ENCODE measurements around the gene GATAD2A. TPM values are rescaled to one million over a fixed set of nuclear protein-coding genes. Genes with fewer than 3 reads are reported as not detected.

GATAD2A gene
- total and polyA plus RNA-seq, 4 donors = 7.1 to 23.7 (median 18.2) TPM

DNA sequence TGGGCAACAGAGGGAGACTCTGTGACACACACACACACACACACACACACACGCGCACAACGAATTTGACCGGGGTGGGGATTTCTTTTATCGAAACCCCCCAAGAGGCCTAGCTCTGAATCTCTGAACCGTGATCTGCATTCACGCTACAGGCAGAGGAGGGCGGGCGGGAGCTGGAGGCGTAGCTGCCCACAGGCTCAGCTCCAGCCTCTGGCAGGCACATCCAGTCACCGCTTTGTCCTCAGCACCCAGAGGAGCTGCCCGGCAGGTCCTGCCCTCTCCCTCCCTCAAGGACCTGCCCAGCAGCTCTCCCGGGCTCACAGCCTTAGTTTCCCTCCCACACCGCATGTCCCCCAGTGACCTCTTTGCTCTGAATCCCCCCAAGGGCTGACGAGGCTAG is 152.6 kb downstream of the GATAD2A start:
- 79% methylated on average over 15 of the region's 15 CpGs for WGBS
- TF ChIP-seq SP1 (IDR thresholded peaks at IDR 0.05) = no peak
- TF ChIP-seq RAD21 (IDR thresholded peaks at IDR 0.05) = no peak
- no peak for TF ChIP-seq GABPA (IDR thresholded peaks at IDR 0.05 in 1 of 2, conservative IDR thresholded peaks at IDR 0.05 in 1 of 2)
- no peak for TF ChIP-seq YY1 (IDR thresholded peaks at IDR 0.05)
- TF ChIP-seq, protein P1, sequence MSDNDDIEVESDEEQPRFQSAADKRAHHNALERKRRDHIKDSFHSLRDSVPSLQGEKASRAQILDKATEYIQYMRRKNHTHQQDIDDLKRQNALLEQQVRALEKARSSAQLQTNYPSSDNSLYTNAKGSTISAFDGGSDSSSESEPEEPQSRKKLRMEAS (IDR thresholded peaks at IDR 0.05) = no peak
- TF ChIP-seq TAF1 (conservative IDR thresholded peaks at IDR 0.05) = no peak
- TF ChIP-seq JUND (IDR thresholded peaks at IDR 0.05) = no peak
- TF ChIP-seq, protein P2, sequence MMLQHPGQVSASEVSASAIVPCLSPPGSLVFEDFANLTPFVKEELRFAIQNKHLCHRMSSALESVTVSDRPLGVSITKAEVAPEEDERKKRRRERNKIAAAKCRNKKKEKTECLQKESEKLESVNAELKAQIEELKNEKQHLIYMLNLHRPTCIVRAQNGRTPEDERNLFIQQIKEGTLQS (IDR thresholded peaks at IDR 0.05) = no peak
- no peak for TF ChIP-seq NR2F2 (IDR thresholded peaks at IDR 0.05)
- TF ChIP-seq FOXA2 (IDR thresholded peaks at IDR 0.05) = no peak
- TF ChIP-seq RXRA (IDR thresholded peaks at IDR 0.05) = no peak
- no peak for TF ChIP-seq EGR1 (IDR thresholded peaks at IDR 0.05; ENCODE audit: low read depth in 2 of 2)
- TF ChIP-seq, protein P3, sequence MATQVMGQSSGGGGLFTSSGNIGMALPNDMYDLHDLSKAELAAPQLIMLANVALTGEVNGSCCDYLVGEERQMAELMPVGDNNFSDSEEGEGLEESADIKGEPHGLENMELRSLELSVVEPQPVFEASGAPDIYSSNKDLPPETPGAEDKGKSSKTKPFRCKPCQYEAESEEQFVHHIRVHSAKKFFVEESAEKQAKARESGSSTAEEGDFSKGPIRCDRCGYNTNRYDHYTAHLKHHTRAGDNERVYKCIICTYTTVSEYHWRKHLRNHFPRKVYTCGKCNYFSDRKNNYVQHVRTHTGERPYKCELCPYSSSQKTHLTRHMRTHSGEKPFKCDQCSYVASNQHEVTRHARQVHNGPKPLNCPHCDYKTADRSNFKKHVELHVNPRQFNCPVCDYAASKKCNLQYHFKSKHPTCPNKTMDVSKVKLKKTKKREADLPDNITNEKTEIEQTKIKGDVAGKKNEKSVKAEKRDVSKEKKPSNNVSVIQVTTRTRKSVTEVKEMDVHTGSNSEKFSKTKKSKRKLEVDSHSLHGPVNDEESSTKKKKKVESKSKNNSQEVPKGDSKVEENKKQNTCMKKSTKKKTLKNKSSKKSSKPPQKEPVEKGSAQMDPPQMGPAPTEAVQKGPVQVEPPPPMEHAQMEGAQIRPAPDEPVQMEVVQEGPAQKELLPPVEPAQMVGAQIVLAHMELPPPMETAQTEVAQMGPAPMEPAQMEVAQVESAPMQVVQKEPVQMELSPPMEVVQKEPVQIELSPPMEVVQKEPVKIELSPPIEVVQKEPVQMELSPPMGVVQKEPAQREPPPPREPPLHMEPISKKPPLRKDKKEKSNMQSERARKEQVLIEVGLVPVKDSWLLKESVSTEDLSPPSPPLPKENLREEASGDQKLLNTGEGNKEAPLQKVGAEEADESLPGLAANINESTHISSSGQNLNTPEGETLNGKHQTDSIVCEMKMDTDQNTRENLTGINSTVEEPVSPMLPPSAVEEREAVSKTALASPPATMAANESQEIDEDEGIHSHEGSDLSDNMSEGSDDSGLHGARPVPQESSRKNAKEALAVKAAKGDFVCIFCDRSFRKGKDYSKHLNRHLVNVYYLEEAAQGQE (IDR thresholded peaks at IDR 0.05) = no peak
- no peak overlapping the region for H3K4me3 ChIP-seq (ENCODE audit: low read depth in 1 of 3, low read length in 3 of 3)

More for the DNA sequence above, 152.6 kb downstream of the GATAD2A start:
- H3K9me3 ChIP-seq (ENCODE audit: control insufficient read depth in 4 of 4, low read length in 3 of 4) = no peaks in the 10 kb centered on the region
- H3K36me3 ChIP-seq (ENCODE audit: control insufficient read depth in 4 of 4, insufficient read depth in 3 of 4, low read depth in 1 of 4, low read length in 3 of 4) = no peaks in the 10 kb centered on the region
- H3K27me3 ChIP-seq (ENCODE audit: control insufficient read depth in 4 of 4, insufficient read depth in 4 of 4, low read length in 3 of 4) = no peaks in the 10 kb centered on the region
- H3K27ac ChIP-seq (ENCODE audit: low read depth in 1 of 2, low read length in 2 of 2) = no peak overlapping the region
- no peak for DNase-seq (ENCODE audit: low spot score)
- H3K9ac ChIP-seq (ENCODE audit: low read depth in 1 of 2, low read length in 2 of 2) = no peak overlapping the region
- no peaks in the 10 kb centered on the region for H3K4me1 ChIP-seq (ENCODE audit: control insufficient read depth in 4 of 4, insufficient read depth in 4 of 4, low read length in 3 of 4)

Small RNA genes within 50 kb of the gene (small RNA-seq; reads per million reads assigned to genes)
- not detected for gene MIR640

Other genes with a start within 250 kb of the GATAD2A start
- gene MEF2B, start 235.4 kb upstream of the GATAD2A start, total RNA-seq = under 1 TPM in 1 of 2 donors, not detected in 1; 0.08 TPM
- under 1 TPM; 0.30 to 0.39 TPM for gene MEF2B, start 235.4 kb upstream of the GATAD2A start, polyA plus RNA-seq
- 1 to 10 TPM; 7.6 to 7.8 TPM for gene BORCS8, start 213.5 kb upstream of the GATAD2A start, total RNA-seq
- gene BORCS8, start 213.5 kb upstream of the GATAD2A start, polyA plus RNA-seq = 10 to 100 TPM; 10.9 to 13.5 TPM
- gene RFXANK, start 213.4 kb upstream of the GATAD2A start, total RNA-seq = 10 to 100 TPM in 1 of 2 donors, 1 to 10 TPM in 1; 8.9 to 27.8 TPM
- gene RFXANK, start 213.4 kb upstream of the GATAD2A start, polyA plus RNA-seq = 10 to 100 TPM; 18.1 to 19.8 TPM
- 1 to 10 TPM; 3.4 to 4.4 TPM for gene NR2C2AP, start 202.3 kb upstream of the GATAD2A start, total RNA-seq
- 1 to 10 TPM; 3.7 to 5.7 TPM for gene NR2C2AP, start 202.3 kb upstream of the GATAD2A start, polyA plus RNA-seq
- gene NCAN, start 193.7 kb upstream of the GATAD2A start, total RNA-seq = not detected
- gene NCAN, start 193.7 kb upstream of the GATAD2A start, polyA plus RNA-seq = under 1 TPM in 1 of 2 donors, not detected in 1; 0.06 TPM
- 1 to 10 TPM; 1.7 to 7.1 TPM for gene TM6SF2, start 132.4 kb upstream of the GATAD2A start, total RNA-seq
- 10 to 100 TPM; 12.4 to 33.0 TPM for gene TM6SF2, start 132.4 kb upstream of the GATAD2A start, polyA plus RNA-seq
- 10 to 100 TPM; 11.2 to 17.2 TPM for gene SUGP1, start 85.2 kb upstream of the GATAD2A start, total RNA-seq
- 10 to 100 TPM; 12.4 to 18.9 TPM for gene SUGP1, start 85.2 kb upstream of the GATAD2A start, polyA plus RNA-seq
- 10 to 100 TPM; 23.0 to 31.0 TPM for gene MAU2, start 84.8 kb upstream of the GATAD2A start, total RNA-seq
- gene MAU2, start 84.8 kb upstream of the GATAD2A start, polyA plus RNA-seq = 10 to 100 TPM in 1 of 2 donors, 1 to 10 TPM in 1; 7.5 to 12.7 TPM
- 1 to 10 TPM; 1.2 to 2.3 TPM for gene TSSK6, start 109.9 kb downstream of the GATAD2A start, total RNA-seq
- gene TSSK6, start 109.9 kb downstream of the GATAD2A start, polyA plus RNA-seq = under 1 TPM; 0.21 to 0.95 TPM
- gene NDUFA13, start 110.5 kb downstream of the GATAD2A start, total RNA-seq = 10 to 100 TPM; 45.3 to 80.6 TPM
- 100 to 1,000 TPM; 180 to 239 TPM for gene NDUFA13, start 110.5 kb downstream of the GATAD2A start, polyA plus RNA-seq
- under 1 TPM; 0.19 to 0.75 TPM for gene YJEFN3, start 123.2 kb downstream of the GATAD2A start, total RNA-seq
- gene YJEFN3, start 123.2 kb downstream of the GATAD2A start, polyA plus RNA-seq = under 1 TPM; 0.51 to 0.88 TPM
- gene CILP2, start 132.6 kb downstream of the GATAD2A start, total RNA-seq = under 1 TPM; 0.08 to 0.42 TPM
- gene CILP2, start 132.6 kb downstream of the GATAD2A start, polyA plus RNA-seq = under 1 TPM in 1 of 2 donors, not detected in 1; 0.09 TPM
- gene PBX4, start 213.0 kb downstream of the GATAD2A start, total RNA-seq = under 1 TPM; 0.19 to 0.59 TPM
- gene PBX4, start 213.0 kb downstream of the GATAD2A start, polyA plus RNA-seq = under 1 TPM in 1 of 2 donors, not detected in 1; 0.21 TPM
- gene LPAR2, start 222.5 kb downstream of the GATAD2A start, total RNA-seq = 1 to 10 TPM; 1.0 to 3.4 TPM
- gene LPAR2, start 222.5 kb downstream of the GATAD2A start, polyA plus RNA-seq = 1 to 10 TPM; 1.0 to 1.3 TPM
- gene GMIP, start 238.0 kb downstream of the GATAD2A start, total RNA-seq = 1 to 10 TPM; 5.3 to 6.5 TPM
- 1 to 10 TPM in 1 of 2 donors, under 1 TPM in 1; 0.89 to 3.4 TPM for gene GMIP, start 238.0 kb downstream of the GATAD2A start, polyA plus RNA-seq